Measurements from ENCODE around the gene ST8SIA5.

ST8SIA5 gene

DNA sequence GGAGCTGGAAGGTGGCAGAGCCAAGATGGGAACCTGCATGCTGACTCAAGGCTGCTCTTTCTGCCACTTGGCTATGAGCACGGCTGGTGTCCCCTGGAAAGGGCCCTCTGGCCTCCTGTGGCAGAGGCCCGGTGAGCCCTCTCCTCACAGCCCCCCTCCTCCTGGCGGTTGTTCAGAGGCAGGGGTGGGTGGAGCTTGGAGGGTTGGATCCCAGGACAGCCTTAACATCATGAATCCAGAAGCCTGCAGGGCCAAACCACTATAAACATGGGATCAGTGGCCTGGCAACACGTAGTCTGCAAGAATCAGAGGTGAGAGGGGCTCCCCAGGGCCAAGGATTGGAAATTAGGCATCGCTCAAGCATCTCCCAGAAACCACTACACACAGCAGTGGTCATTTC, 51.3 kb downstream of the ST8SIA5 start:
- DNase-seq = no peak

DNA sequence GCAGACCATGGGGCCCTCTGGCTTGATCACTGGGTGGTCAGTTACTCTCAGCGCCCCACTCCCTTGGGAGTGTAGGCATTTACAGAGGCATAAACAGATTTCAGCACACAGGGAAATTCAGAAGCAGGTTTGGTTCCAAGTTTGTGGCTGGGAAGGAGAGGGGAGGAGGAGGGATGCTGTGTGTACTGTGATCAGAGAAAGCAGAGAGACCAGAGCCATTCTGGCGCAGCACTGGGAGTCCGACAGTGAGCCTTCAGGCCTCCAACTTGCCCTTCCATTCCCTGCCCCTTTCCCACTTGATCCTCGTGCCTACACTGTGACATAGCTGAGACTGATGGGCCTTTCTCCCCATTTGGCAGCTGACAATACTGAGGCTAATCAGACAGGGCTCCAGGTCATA, 52.0 kb downstream of the ST8SIA5 start:
- no peak for DNase-seq

DNA sequence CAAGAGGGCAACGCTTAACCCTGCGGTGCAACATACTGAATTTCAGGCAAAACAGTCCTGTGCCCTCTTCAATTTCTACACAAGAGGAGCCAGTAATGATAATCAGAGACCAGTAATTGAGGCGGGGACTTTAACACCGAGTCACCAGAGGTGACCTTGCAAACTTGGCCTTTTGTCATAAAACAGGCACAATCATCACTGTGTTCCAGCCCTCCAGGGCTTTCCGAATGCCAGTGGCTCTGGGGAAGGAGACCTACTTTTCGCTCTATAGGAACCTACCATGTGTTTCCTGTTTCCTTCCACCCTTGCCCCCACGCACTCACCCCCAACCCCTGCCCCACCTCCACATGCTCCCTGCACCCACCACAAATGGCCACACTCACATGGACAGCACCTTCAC, 52.7 kb downstream of the ST8SIA5 start:
- DNase-seq = no peak

DNA sequence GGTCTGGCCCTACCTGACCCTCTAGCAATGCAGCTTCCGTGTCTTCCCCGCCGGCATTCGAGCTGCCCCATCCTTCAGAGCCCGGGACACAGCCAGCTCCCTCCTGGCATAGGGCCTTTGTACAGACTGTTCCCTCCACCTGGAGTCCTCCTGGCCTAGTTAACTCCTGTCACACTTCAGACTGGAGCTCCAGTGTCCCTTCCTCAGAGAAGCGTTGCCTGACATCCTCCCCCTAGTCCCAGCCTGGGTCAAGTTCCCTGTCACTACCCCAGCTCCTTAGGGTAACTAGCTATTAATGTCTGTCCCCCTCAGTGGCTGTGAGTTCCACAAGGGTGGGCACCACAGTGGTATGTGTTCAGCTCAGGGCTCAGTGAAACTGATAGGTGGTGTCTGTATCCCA, 54.4 kb downstream of the ST8SIA5 start:
- DNase-seq = no peak

DNA sequence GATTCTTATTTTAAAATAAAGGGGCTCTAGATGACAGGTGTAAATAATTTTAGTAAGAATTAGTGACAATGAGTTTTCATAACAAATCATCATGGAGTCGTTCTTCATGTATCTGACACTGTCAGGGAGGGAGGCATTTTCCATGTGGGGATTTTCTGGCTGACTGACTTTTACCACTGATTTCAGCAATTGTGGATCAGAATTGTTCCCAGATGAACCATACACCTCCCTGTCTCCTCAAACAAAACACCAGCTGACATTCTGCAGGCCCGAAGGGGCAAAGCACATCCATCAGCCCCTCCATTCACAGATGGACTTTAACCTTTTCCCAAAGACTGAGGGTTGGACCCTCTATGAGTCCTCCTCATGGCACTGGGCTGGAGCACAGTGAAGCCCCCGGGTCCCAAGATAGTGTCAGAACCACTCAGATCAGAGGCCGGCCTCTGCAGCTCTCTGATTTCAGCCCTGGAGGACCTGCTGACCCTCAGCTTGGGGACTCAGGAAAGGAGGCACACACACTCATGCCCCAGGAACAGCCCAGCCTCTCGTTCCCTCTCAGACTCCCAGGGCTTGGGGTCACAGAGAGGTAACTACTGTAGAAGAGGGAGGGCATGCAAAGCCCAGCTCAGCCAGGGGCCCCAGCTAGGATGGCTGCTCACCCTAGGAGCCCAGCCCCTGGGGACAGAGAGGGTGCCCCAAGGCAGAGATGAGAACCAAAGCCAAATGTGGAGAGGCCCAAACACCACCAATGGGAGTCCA, 56.6 kb downstream of the ST8SIA5 start:
- no peak for DNase-seq

DNA sequence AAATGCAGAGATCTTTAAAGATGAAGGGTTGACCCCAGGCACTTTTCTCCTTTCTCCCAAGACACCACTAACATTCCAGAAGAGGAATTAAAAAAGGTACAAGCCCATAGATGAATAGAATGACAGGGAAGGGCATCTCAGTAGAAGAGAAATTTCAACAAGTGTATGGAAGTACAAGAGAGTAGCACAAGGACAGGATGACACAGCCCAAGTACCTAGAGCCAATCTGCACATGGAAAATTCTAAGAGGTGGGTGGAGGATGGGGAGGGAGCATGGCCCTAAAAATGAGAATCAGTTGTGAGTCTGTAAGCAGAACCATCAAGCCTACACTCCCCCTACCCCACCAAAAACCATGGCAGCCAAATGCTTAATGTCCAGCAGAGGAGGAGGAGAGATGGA, 60.2 kb downstream of the ST8SIA5 start:
- no peak for DNase-seq

DNA sequence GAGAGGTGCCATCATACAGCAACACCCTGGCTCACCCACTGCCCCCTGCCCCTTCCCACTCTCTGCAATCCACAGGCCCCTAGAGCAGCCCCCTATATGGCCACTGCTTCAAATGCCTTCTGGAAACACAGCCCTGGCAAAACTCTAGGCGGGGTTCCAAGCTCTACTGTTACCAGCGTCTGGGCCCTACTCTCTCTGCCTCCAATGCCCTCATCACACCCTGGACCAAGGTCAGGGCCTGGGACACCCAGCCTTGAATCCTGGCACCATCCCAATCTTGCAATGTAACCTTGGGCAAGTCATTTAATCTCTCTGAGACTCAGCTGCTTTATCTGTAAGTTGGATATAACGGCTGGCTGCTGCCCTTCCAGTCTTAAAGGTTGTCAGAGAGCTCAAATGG, 60.6 kb downstream of the ST8SIA5 start:
- DNase-seq = no peak

DNA sequence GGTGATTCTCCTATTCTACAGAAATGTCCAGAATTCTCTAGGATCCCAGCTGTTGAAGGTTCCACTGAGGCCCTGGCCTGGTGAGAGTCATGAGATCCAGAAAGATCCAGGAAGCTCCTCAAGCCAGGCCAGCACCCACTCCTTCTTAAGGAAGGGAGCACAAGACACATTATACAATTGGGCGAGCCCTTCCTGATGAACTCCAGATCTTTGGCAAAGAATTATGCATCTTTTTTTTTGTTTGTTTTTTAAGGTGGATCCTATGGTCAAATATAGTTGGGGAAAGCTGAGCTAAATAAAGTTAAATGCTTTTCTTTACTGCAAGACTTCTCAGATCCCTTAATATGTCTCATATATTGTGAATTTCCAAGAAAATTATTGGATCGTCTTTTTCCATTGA, 62.9 kb downstream of the ST8SIA5 start:
- DNase-seq = no peak

DNA sequence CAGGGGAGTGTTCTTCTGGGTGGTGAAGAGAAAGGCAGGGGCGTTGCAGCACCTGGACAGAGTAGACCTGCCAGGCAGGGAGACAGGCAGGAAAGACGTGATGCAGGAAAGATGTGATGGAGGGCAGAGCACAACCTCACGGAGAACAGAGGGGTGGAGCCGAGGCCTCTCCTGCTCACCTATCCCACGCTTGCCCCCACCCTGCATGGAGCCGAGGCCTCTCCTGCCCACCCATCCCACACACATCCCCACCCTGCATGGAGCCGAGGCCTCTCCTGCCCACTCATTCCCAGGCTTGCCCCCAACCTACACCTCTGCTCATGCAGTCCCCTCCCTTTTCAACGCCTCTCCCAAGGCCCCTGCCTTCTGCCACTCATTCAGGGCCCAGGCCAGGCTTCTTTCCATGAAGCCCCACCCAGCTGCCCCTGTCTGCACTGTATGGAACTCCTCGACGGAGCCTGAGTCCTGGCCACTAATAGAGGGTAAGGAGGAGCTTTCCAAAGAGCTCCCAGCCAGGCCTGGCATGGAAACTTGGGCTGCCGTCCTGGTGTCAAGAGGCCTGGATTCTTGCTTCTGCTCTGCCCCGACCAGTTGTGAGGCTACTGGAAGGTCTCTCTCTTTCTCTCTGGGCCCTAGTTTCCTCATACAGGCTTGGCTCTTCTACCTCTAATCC, 67.9 kb downstream of the ST8SIA5 start:
- no peak for DNase-seq

DNA sequence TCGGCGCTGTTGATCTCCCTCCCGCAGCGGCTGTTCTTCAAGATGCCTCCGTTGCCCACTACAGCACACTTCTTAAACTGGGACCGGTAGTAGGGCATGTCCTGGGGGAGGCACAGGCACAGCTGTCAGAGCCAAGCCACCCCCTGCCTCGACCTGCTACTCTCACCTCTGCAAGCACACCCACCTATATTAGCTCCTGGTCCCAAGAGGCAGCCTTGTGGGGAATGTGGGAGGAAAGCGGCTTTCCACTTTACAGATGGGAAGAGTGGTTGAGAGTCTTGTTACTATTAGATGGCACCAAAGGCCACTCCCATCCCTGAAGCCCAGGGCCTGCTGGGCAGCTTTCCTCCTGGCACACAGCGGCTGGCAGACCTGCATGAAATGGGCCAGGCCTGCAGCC, 70.7 kb downstream of the ST8SIA5 start:
- DNase-seq = no peak

DNA sequence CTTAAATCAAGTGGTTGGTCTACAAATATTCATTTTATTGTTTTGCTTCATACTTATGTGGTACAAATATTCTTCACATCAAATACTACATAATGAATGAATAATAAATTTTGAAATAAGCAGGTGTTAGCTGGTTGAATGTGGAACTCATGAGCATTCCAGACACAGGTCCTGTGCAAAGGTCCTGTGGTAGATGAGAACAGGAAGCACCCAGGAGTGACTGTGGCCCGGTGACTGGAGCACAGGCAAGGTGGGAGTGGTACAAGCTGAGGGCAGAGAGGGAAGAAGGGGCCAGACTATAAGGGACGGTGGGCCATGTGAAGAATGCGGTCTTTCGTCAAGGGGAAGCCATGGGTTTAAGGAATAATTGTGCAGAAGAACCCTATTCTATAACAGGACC, 73.6 kb downstream of the ST8SIA5 start:
- no peak for DNase-seq

DNA sequence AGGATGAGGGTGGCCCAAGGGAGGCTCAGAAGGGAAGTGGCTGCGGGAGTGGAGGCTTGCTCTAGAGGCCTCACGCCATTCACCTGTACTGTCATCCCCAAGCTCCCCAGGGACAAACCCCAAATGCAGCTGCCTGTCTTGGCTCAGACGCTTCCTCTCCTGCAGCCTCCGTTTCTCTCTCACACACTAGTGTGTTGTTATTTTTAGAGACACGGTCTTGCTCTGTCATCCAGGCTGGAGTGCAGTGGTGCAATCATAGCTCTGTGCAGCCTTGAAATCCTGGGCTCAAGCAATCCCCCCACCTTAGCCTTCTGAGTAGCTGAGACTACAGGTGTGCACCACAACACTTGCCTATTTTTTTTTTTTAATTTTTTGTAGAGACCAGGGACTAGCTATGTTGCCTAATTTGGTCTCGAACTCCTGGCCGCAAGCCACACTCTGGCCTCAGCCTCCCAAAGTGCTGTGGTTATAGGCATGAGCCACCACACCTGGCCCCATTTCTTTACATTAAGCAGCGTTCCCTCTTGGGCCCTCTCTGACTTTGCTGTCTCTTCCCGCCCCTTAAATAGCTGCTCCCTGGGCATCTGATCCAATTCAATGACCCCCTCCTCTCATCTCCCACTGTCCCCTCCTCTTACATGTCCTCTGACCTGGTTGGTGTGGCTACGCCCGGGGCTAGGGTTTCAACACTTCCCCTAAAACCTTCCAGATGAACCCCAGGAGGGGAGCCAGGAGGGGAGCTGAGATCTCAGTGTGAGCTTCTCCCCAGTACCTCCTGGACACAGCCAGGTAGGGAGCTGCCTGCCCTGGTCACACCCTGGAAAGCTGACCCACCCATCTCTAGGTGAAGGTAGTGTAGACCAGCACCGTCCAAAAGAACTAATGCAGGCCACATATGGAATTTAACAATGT, 75.8 kb downstream of the ST8SIA5 start:
- no peak for DNase-seq

DNA sequence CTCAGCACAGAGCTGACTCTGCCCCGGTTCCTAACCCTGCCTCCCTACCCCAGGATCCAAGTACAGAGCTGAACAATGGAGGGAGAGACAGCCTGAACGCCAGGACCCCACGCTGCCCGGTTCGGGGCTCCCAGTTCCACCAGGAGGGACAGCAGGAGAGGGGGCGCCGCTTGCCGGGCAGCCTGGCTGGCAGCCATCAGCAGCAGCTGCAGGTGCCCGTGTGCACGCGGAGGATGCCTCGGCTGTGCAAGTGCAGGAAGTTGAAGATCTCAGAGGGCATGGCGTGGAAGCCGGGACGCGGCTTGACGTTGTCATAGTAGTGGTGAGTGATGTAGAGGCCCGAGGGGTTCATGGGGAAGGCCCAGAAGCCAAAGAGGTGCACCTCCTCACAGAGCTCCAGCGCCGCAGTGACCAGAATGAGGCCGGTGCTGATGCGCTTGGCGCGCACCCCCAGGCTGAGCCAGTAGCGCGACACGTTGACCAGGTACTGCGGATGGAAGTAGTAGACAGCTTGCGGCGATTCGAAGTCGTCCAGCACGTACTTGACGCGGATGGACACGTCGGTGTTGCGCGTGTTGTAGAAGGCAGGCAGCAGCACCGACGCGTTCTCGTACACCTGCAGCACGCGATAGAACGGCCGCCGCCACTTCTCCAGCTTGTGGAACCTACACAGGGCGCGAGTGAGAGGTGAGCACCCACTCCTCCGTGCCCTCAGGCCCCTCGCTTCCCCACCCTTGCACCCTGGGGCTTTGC, 76.8 kb downstream of the ST8SIA5 start:
- DNase-seq = no peak

DNA sequence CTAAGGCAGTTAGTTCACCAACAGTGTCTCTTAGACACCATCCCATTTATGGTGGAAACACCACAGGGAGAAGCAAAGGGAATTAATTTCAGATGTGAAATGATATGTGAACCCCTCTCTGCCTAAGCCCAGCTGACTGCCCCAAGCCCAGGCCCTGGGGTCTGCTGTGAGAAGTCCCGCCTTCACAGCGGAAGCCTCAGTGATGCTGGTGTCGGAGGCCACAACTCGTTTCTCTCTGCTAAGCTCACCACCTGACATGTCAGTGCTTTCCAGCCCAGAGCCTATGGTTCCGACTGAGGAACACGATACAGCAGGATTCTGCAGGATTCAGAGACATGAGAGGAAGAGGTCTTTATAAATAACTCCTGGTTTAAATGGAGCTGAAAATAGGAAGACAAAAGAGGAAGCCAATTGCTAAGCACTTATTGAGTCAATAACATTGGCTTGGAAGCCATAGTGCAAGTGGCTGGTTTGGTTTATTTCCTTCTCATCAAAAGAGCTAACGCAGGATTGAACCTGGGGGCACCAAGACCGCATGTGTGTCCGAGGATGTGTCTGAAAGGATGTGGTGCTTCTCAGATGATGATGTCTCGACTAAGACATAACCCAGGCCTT, 78.0 kb downstream of the ST8SIA5 start:
- DNase-seq = no peak

DNA sequence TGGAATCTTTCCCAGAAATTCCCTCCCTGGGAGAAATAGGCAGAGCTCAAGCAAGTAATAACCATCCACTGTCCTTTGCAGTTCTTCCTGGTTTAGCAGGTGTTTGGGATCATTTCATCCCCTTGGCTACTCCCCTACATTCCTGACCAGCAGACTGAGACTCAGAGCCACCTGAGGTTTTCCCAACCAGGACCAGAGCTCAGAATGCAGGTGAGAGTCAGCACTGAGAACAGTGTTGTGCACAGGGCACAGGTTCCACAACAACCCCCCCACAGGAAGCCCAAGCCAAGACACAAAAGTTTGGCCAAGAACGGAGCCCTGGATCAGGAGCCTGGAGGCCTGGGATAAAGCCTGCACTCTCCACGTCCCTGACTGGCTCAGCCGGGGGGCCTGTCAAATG, 78.8 kb downstream of the ST8SIA5 start:
- DNase-seq = no peak

DNA sequence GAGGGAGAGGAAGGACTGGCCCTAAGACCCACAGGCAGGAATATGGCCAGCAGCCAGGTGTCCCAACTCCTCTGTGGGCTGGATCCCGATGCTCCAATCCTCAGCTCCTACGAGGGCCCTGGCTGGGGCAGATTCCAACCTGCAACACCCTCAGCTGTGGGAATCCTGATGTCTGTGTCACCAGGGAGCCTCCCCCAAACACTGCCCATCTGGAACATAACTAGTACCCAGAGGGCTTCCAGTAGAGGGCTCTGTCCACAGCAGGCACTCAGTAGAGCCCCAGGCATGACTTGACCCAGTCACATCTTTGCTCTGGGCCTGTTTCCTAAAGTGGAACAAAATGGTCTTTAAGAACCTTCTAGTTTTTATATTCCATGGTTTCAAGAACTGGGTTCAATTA, 79.2 kb downstream of the ST8SIA5 start:
- DNase-seq = no peak

DNA sequence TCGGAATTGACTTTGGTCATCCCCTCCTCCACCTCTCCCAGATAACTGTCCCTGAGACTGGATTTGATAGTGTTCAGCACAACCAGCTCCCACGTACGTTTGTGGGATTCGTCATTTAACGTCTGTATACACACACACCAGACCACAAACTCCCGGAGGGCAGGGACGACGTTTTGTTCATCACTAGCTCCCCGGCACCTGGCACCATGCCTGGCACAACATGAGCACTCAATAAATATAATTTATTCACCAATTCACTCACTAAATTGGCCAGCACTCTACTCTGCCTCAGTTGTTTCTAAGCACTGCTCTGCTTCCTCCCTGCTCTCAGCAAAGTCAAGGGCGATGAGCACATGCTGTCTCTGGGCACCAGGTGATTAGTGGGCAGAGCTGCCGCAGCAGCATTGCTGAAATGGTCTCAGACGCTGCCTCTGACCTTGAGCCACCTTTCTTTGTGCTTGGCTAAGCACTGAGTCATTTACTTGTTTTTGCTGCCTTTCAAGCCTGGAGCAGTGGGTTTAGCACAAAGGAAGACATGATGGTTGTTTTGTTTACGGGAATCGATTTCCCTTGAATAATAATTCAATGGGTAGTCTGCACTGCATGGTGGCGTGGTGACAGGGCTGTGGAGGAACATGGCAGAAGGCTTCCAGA, 80.5 kb downstream of the ST8SIA5 start:
- DNase-seq = no peak

DNA sequence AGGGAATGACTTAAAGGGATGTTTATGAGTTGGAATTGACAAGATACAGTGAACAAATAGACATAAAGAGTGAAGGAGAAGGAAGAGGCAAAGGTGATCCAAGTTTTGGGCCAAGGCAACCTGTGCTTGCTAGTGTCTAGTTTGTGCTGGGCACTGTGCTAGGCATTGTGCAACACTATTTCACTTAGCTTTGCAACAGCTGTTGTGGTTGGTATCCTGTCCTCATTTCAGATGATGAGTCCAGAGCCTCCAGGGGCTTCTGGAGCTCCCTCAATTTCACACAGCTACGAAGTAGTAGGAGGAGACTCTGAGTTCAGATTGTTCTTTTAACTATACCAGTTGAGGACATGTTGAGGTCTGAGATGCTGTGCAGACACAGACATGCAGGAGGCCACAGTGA, 81.7 kb downstream of the ST8SIA5 start:
- no peak for DNase-seq

DNA sequence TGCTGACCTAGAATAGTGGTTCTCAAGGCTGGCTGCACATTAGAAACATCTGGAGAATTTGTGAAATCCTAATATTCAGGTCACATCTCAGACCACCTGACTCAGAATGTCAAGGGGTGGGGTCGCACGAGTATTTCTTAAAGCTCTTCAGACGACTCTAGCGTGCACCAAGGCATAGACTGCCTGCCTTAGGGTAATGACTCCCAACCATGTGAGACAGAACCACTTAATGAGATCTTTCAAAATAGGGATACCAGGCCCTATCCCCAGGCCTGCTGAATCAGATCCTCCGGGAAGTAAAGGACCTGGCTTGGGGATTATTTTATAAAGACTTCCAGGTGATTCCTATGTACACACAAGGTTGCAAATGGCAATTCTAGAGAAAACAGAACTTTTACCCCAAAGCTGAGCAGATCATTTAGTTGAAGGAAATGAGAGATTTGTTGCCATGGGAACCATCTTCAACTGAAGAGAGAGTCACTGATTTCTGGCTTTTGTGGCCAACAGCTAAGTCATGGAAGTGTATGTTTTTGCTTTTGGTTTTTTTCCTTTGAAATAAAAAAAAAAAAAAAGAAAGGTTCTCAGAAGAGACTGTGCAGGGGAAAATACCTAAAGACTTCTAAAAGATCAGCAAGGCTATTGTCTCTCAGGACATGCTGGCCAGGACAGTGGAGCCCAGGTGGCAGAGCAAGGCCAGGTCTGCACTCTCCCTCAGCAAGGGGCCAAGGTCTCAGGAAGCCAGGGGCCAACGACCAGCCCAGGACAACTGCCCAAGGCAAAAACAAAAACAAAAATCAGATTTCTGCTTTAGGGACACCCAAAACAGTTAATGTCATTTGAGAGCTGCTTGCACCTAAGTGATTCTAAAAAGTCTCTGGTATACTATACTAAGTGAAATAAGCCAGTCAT, 84.5 kb downstream of the ST8SIA5 start:
- no peak for DNase-seq

DNA sequence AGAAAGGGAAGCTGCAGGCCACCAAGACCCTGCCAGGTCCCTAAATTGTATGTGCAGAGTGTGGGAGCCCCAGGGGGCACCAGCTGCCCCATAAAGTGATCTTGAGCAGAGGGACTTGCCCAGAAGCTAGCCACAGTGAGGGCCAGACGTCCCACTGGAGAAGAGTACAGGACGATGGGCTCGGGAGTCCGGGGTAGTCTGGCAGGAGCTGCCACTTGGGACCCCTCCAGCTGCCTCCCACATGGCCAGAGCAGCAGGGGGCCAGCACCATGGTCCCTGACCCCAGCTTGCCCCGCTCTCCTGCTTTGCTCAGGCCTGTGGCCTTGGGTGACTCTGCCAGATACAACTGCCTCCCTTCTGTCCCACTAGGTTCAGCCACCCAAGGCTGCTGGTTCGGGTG, 88.2 kb downstream of the ST8SIA5 start:
- DNase-seq = no peak

DNA sequence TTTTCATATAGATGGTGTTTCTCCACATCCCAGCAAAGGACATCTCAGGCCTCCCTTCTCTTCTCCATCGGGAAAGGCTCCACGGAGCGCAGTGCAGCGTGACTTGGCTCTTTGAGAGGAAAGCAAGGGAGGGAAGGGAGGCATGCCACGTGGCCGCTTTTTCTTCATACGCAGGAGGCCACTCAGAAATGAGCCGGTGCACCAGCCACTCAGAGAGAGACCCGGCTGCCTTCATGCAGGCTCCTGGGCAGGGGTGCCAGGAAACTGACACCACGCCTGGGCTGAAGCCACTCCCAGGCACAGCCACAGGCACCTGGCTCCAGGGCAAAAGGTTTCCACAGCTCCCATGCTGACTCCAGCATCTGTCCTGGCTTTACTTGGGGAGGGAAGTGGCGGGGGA, 88.7 kb downstream of the ST8SIA5 start:
- no peak for DNase-seq
